Mesenchymal stem cell (in vitro differentiated cells and primary cell): Measurements from ENCODE around the gene FBN3.

ENCODE experiments used
- DNase-seq: peaks from one replicate; pipeline ENCODE4 v3.0.0-alpha.2; 2013
- H2AFZ ChIP-seq: one replicate; pipeline ENCODE4 v1.6.1; 2013; ENCODE audit warnings: low read depth, mild to moderate bottlenecking, control low read depth, inconsistent platforms, low read length, moderate library complexity
- H2AK5ac ChIP-seq: 2 replicates; pipeline ENCODE4 v1.6.1; 2013; ENCODE audit warnings: low read length, moderate library complexity, mild to moderate bottlenecking, inconsistent platforms; ENCODE audit not compliant: severe bottlenecking
- H2BK120ac ChIP-seq: one replicate; pipeline ENCODE4 v1.6.1; 2013; ENCODE audit warnings: low read depth, mild to moderate bottlenecking, inconsistent platforms, low read length, moderate library complexity
- H2BK12ac ChIP-seq, 2 experiments: one replicate each; pipeline ENCODE4 v1.6.1; 2013; ENCODE audit warnings: inconsistent platforms in 2 of 2, low read length in 2 of 2, mild to moderate bottlenecking in 2 of 2, moderate library complexity in 2 of 2, control low read depth in 1 of 2
- H2BK15ac ChIP-seq: one replicate; pipeline ENCODE4 v1.6.1; 2013; ENCODE audit warnings: mild to moderate bottlenecking, low read depth, inconsistent platforms; ENCODE audit not compliant: poor library complexity, severe bottlenecking
- H2BK5ac ChIP-seq: 2 replicates; pipeline ENCODE4 v1.6.1; 2013; ENCODE audit warnings: low read depth, mild to moderate bottlenecking, low read length, control low read depth, inconsistent platforms; ENCODE audit not compliant: poor library complexity, severe bottlenecking
- H3K14ac ChIP-seq, 2 experiments: one replicate each; pipeline ENCODE4 v1.6.1; 2013; ENCODE audit warnings: inconsistent platforms in 2 of 2, low read length in 2 of 2, control low read depth in 1 of 2, mild to moderate bottlenecking in 1 of 2, moderate library complexity in 1 of 2
- H3K18ac ChIP-seq, 2 experiments: one replicate each; pipeline ENCODE4 v1.6.1; 2013; ENCODE audit warnings: inconsistent platforms in 2 of 2, low read length in 2 of 2, control low read depth in 1 of 2, low read depth in 1 of 2, mild to moderate bottlenecking in 1 of 2
- H3K23ac ChIP-seq, 2 experiments: one replicate each; pipeline ENCODE4 v1.6.1; 2013; ENCODE audit warnings: inconsistent platforms in 2 of 2, low read length in 2 of 2, mild to moderate bottlenecking in 2 of 2, moderate library complexity in 2 of 2, control low read depth in 1 of 2
- H3K27ac ChIP-seq: 2 replicates; pipeline ENCODE4 v1.5.1; 2013; ENCODE audit warnings: mild to moderate bottlenecking, moderate library complexity, low read length, control low read depth, inconsistent platforms; ENCODE audit not compliant: poor library complexity, severe bottlenecking
- H3K27me3 ChIP-seq, 2 experiments: 2 replicates each; pipeline versions ENCODE4 v1.6.1 to v1.7.0; 2013; ENCODE audit warnings: low read length in 2 of 2, mild to moderate bottlenecking in 2 of 2, moderate library complexity in 2 of 2, control low read depth in 1 of 2, inconsistent platforms in 1 of 2; ENCODE audit not compliant: control insufficient read depth in 1 of 2, insufficient read depth in 1 of 2
- H3K36me3 ChIP-seq, 2 experiments: 2 replicates each; pipeline versions ENCODE4 v1.6.1 to v1.7.0; 2013; ENCODE audit warnings: low read length in 2 of 2, control low read depth in 1 of 2, inconsistent platforms in 1 of 2, low read depth in 1 of 2, mild to moderate bottlenecking in 1 of 2; ENCODE audit not compliant: insufficient read depth in 2 of 2, control insufficient read depth in 1 of 2
- H3K4ac ChIP-seq, 2 experiments: one replicate each; pipeline ENCODE4 v1.6.1; 2013; ENCODE audit warnings: inconsistent platforms in 2 of 2, low read length in 2 of 2, mild to moderate bottlenecking in 2 of 2, moderate library complexity in 2 of 2, control low read depth in 1 of 2, low read depth in 1 of 2
- H3K4me1 ChIP-seq: 2 replicates; pipeline ENCODE4 v1.6.1; 2013; ENCODE audit warnings: low read depth, low read length, control low read depth; ENCODE audit not compliant: control insufficient read depth, insufficient read depth
- H3K4me2 ChIP-seq: 2 replicates; pipeline ENCODE4 v1.6.1; 2013; ENCODE audit warnings: low read length, mild to moderate bottlenecking, inconsistent platforms; ENCODE audit not compliant: poor library complexity, severe bottlenecking
- H3K4me3 ChIP-seq, 2 experiments: 2 replicates each; pipeline versions ENCODE4 v1.5.1 to v1.7.0; 2013; ENCODE audit warnings: low read length in 2 of 2, mild to moderate bottlenecking in 2 of 2, control low read depth in 1 of 2, low read depth in 1 of 2; ENCODE audit not compliant: insufficient read depth in 1 of 2
- H3K79me1 ChIP-seq: replicated peaks from 2 replicates; pipeline ENCODE4 v1.6.1; 2013; ENCODE audit warnings: mild to moderate bottlenecking, control low read depth, low read length, inconsistent platforms; ENCODE audit not compliant: poor library complexity, severe bottlenecking
- H3K9ac ChIP-seq: 2 replicates; pipeline ENCODE4 v1.7.0; 2013; ENCODE audit warnings: mild to moderate bottlenecking, low read length, moderate library complexity
- H3K9me3 ChIP-seq: 2 replicates; pipeline ENCODE4 v1.7.0; 2013; ENCODE audit warnings: mild to moderate bottlenecking, low read length; ENCODE audit not compliant: control insufficient read depth
- H4K8ac ChIP-seq: one replicate; pipeline ENCODE4 v1.6.1; 2013; ENCODE audit warnings: inconsistent platforms, mild to moderate bottlenecking, low read length, moderate library complexity
- H4K91ac ChIP-seq: one replicate; pipeline ENCODE4 v1.6.1; 2013; ENCODE audit warnings: mild to moderate bottlenecking, low read length, inconsistent platforms
- WGBS: methylation state at CpG from one replicate; pipeline ENCODE4 v1.1.7; 2013; ENCODE audit warnings: mixed read lengths; 5-methylcytosine and 5-hydroxymethylcytosine counted together

FBN3 gene

DNA sequence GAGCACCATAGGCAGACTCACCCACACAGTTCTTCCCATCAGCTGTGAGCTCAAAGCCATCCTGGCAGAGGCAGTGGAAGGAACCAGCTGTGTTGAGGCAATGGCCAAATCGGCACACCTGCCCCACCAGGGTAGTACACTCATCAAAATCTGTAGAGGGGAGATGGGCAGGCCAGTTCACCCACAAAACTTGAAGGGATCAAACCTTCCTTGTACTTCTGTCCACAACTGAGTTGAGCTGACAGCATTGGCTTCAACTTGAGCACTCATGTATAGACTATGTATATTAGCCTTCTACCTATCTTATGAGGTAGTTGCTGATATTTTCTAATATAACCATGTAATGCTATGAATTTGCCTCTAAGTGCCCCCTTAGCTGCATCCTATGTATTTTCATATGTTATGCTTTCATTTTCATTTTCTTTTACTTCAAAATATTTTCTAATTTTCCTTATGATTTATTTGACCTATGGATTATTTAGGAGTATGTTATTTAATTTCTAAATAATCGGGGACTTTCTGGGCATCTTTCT, 54.0 kb downstream of the FBN3 start:
- H3K27me3 ChIP-seq = peaks cover 0 to 7% of the 10 kb centered on the region in 2 experiments
- no peaks in the 10 kb centered on the region for H3K36me3 ChIP-seq
- DNase-seq = no peak
- H2BK15ac ChIP-seq = no peak overlapping the region
- H2BK5ac ChIP-seq = no peak overlapping the region
- no peak overlapping the region for H4K91ac ChIP-seq
- H2BK120ac ChIP-seq = no peak overlapping the region
- H3K79me1 ChIP-seq = no peaks in the 10 kb centered on the region
- H3K4ac ChIP-seq = no peak overlapping the region
- H2AFZ ChIP-seq = no peak overlapping the region
- no peak overlapping the region for H3K18ac ChIP-seq
- H3K27ac ChIP-seq = no peak overlapping the region
- whole genome bisulfite sequencing = 59% methylated on average over 2 of the region's 2 CpGs
- H3K4me1 ChIP-seq = no peaks in the 10 kb centered on the region
- H3K9ac ChIP-seq = no peak overlapping the region
- no peak overlapping the region for H4K8ac ChIP-seq
- H3K4me3 ChIP-seq = peak overlapping the region in 1 of 2 experiments; percentile 53
- H2BK12ac ChIP-seq = no peak overlapping the region
- no peak overlapping the region for H3K4me2 ChIP-seq
- no peak overlapping the region for H3K23ac ChIP-seq
- no peak overlapping the region for H2AK5ac ChIP-seq
- no peak overlapping the region for H3K14ac ChIP-seq
- H3K9me3 ChIP-seq = peaks cover 50% of the 10 kb centered on the region

DNA sequence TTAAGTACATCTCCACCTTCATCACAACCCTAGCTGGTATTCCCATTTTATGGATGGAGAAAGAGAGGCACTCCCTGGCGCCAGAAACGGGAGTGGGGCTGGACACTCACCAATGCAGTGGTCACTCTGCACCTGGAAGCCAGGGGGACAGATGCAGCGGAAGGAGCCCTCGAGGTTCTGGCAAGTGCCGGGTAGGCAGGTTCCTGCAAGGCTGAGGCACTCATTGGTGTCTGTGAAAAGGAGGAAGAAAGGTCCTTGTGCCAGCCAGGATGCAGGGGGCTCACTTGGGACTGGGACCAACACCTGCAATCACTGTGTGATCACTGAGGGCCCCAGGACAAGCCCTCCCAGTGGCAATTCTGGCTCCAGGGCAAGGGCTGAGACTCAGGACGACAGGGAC, 55.1 kb downstream of the FBN3 start:
- Histone ChIP-seq H3K9me3 (peaks cover 50% of the 10 kb centered on the region), H3K4ac (no peak overlapping the region)

DNA sequence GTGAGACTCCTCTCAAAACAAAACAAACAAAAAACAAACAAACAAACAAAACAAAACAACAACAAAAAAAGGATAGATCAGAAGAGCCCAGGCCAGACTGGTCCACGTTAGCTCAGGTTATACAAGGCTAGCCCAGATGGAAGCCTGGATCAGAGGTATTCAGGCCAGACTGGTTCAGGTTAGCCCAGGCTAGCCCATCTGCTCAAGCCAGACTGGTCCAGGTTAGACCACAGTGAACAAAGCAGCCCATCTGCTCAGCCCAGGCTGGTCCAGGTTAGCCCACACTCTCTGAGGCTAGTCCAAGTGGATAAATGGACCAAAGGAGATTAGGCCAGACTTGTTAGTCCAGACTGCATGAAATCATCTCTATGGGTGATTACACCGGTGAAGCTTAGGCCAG, 55.7 kb downstream of the FBN3 start:
- Histone ChIP-seq H3K9ac (no peak overlapping the region), H2AFZ (no peak overlapping the region), H2BK120ac (no peak overlapping the region), H2BK5ac (no peak overlapping the region), H4K91ac (no peak overlapping the region), H3K4ac (no peak overlapping the region), H3K4me1 (no peaks in the 10 kb centered on the region), H3K23ac (no peak overlapping the region), H3K27me3 (peaks cover 0 to 7% of the 10 kb centered on the region in 2 experiments), H3K4me3 (no peak overlapping the region), H3K18ac (no peak overlapping the region), H3K14ac (no peak overlapping the region), H3K79me1 (no peaks in the 10 kb centered on the region), H2BK12ac (no peak overlapping the region), H3K4me2 (no peak overlapping the region), H3K27ac (no peak overlapping the region), H2BK15ac (no peak overlapping the region), H2AK5ac (no peak overlapping the region), H4K8ac (no peak overlapping the region), H3K36me3 (no peaks in the 10 kb centered on the region), H3K9me3 (peaks cover 54% of the 10 kb centered on the region)
- DNase-seq = no peak
- 89% methylated on average over 2 of the region's 2 CpGs for WGBS

More for the DNA sequence above, 55.1 kb downstream of the FBN3 start:
- DNase-seq = no peak
- Histone ChIP-seq H3K79me1 (no peaks in the 10 kb centered on the region), H3K4me3 (peak overlapping the region in 1 of 2 experiments; percentile 33), H2BK5ac (no peak overlapping the region), H3K9ac (no peak overlapping the region), H2AK5ac (no peak overlapping the region), H3K23ac (no peak overlapping the region), H2BK120ac (no peak overlapping the region), H3K36me3 (no peaks in the 10 kb centered on the region), H2BK15ac (no peak overlapping the region), H3K4me2 (no peak overlapping the region), H3K4me1 (no peaks in the 10 kb centered on the region), H3K27me3 (peaks cover 0 to 7% of the 10 kb centered on the region in 2 experiments), H4K8ac (no peak overlapping the region), H3K14ac (no peak overlapping the region), H3K27ac (no peak overlapping the region), H2AFZ (no peak overlapping the region), H2BK12ac (no peak overlapping the region), H3K18ac (no peak overlapping the region), H4K91ac (no peak overlapping the region)
- WGBS = 73% methylated on average over 6 of the region's 6 CpGs

GRCh38 chr19:8090950-8091349, 58.4 kb downstream of the FBN3 start:
- H3K18ac ChIP-seq = no peak overlapping the region
- no peak overlapping the region for H3K23ac ChIP-seq
- no peak overlapping the region for H2BK15ac ChIP-seq
- H4K8ac ChIP-seq = no peak overlapping the region
- no peak overlapping the region for H3K9ac ChIP-seq
- H3K4ac ChIP-seq = no peak overlapping the region
- no peak overlapping the region for H4K91ac ChIP-seq
- no peak overlapping the region for H3K27ac ChIP-seq
- H3K27me3 ChIP-seq = no peaks in the 10 kb centered on the region
- H3K36me3 ChIP-seq = no peaks in the 10 kb centered on the region
- no peak overlapping the region for H2BK5ac ChIP-seq
- no peak overlapping the region for H3K4me2 ChIP-seq
- no peak overlapping the region for H2AFZ ChIP-seq
- no peaks in the 10 kb centered on the region for H3K79me1 ChIP-seq
- H2BK120ac ChIP-seq = no peak overlapping the region
- 91% methylated on average over 2 of the region's 2 CpGs for WGBS
- no peak overlapping the region for H3K4me3 ChIP-seq
- no peaks in the 10 kb centered on the region for H3K4me1 ChIP-seq
- DNase-seq = no peak
- H2AK5ac ChIP-seq = no peak overlapping the region
- H3K14ac ChIP-seq = no peak overlapping the region
- peaks cover 34% of the 10 kb centered on the region for H3K9me3 ChIP-seq
- H2BK12ac ChIP-seq = no peak overlapping the region
